Trophoblast cell (in vitro differentiated cells and primary cell): ENCODE data around the gene FOXP4.

Experiments
- DNase-seq, 2 donors: peaks; one replicate each; pipeline ENCODE4 v3.0.0-alpha.2; 2016
- H2AFZ ChIP-seq: 2 replicates; pipeline ENCODE4 v1.6.1; 2013; ENCODE audit warnings: low read length, moderate library complexity, mild to moderate bottlenecking; ENCODE audit not compliant: insufficient read depth, poor library complexity
- H2AK5ac ChIP-seq: 2 replicates; pipeline ENCODE4 v1.6.1; 2013; ENCODE audit warnings: mild to moderate bottlenecking, low read length
- H2BK120ac ChIP-seq: 2 replicates; pipeline ENCODE4 v1.6.1; 2013; ENCODE audit warnings: low read length, mild to moderate bottlenecking, moderate library complexity; ENCODE audit not compliant: insufficient read depth, poor library complexity
- H2BK12ac ChIP-seq: 2 replicates; pipeline ENCODE4 v1.6.1; 2013; ENCODE audit warnings: mild to moderate bottlenecking, low read length, moderate library complexity
- H2BK5ac ChIP-seq: 2 replicates; pipeline ENCODE4 v1.6.1; 2013; ENCODE audit warnings: low read length, low read depth, moderate library complexity, mild to moderate bottlenecking; ENCODE audit not compliant: poor library complexity
- H3K14ac ChIP-seq: 2 replicates; pipeline ENCODE4 v1.6.1; 2013; ENCODE audit warnings: mild to moderate bottlenecking, low read length
- H3K18ac ChIP-seq: 2 replicates; pipeline ENCODE4 v1.6.1; 2013; ENCODE audit warnings: mild to moderate bottlenecking, low read length
- H3K23ac ChIP-seq: 2 replicates; pipeline ENCODE4 v1.6.1; 2013; ENCODE audit warnings: low read length
- H3K27ac ChIP-seq: 2 replicates; pipeline ENCODE4 v1.5.1; 2013; ENCODE audit warnings: low read depth, mild to moderate bottlenecking, inconsistent platforms, low read length, moderate library complexity
- H3K27me3 ChIP-seq: 2 replicates; pipeline ENCODE4 v1.6.1; 2013; ENCODE audit warnings: inconsistent platforms, mild to moderate bottlenecking, low read length, moderate library complexity; ENCODE audit not compliant: insufficient read depth
- H3K36me3 ChIP-seq, 2 experiments: 1 replicate in 1 of 2; 2 replicates in 1 of 2; pipeline ENCODE4 v1.6.1; 2013; ENCODE audit warnings: low read length in 2 of 2, mild to moderate bottlenecking in 2 of 2, moderate library complexity in 1 of 2; ENCODE audit not compliant: insufficient read depth in 2 of 2, control insufficient read depth in 1 of 2
- H3K4ac ChIP-seq: 2 replicates; pipeline ENCODE4 v1.6.1; 2013; ENCODE audit warnings: low read depth, mild to moderate bottlenecking, low read length, moderate library complexity
- H3K4me1 ChIP-seq, 2 experiments: 1 replicate in 1 of 2; 2 replicates in 1 of 2; pipeline ENCODE4 v1.6.1; 2013; ENCODE audit warnings: low read length in 2 of 2, mild to moderate bottlenecking in 2 of 2, moderate library complexity in 1 of 2; ENCODE audit not compliant: insufficient read depth in 2 of 2, control insufficient read depth in 1 of 2
- H3K4me2 ChIP-seq: 2 replicates; pipeline ENCODE4 v1.6.1; 2013; ENCODE audit warnings: inconsistent platforms, mild to moderate bottlenecking, low read length, moderate library complexity
- H3K4me3 ChIP-seq: 2 replicates; pipeline ENCODE4 v1.5.1; 2013; ENCODE audit warnings: mild to moderate bottlenecking, low read depth, low read length, inconsistent platforms
- H3K79me1 ChIP-seq: one replicate; pipeline ENCODE4 v1.6.1; 2013; ENCODE audit warnings: low read length
- H3K79me2 ChIP-seq: 2 replicates; pipeline ENCODE4 v1.6.1; 2013; ENCODE audit warnings: low read length, mild to moderate bottlenecking; ENCODE audit not compliant: control insufficient read depth, insufficient read depth, poor library complexity
- H3K9ac ChIP-seq: 2 replicates; pipeline ENCODE4 v1.6.1; 2013; ENCODE audit warnings: mild to moderate bottlenecking, low read length
- H3K9me3 ChIP-seq: 2 replicates; pipeline ENCODE4 v1.6.1; 2013; ENCODE audit warnings: low read depth, mild to moderate bottlenecking, control low read depth, inconsistent platforms, low read length; ENCODE audit not compliant: insufficient read depth
- H4K12ac ChIP-seq: 2 replicates; pipeline ENCODE4 v1.6.1; 2013; ENCODE audit warnings: low read depth, mild to moderate bottlenecking, low read length, moderate library complexity
- H4K8ac ChIP-seq: 2 replicates; pipeline ENCODE4 v1.6.1; 2013; ENCODE audit warnings: low read depth, mild to moderate bottlenecking, low read length, moderate library complexity
- H4K91ac ChIP-seq: one replicate; pipeline ENCODE4 v1.6.1; 2013; ENCODE audit warnings: low read depth, mild to moderate bottlenecking, low read length, moderate library complexity
- WGBS: extraction: QIAGEN DNeasy Blood & Tissue Kit; methylation state at CpG from one replicate; pipeline ENCODE4 v1.1.7; 2013; ENCODE audit warnings: missing lambda C conversion rate; ENCODE audit not compliant: insufficient read length, insufficient coverage; ENCODE audit errors: extremely low coverage; 5-methylcytosine and 5-hydroxymethylcytosine counted together

Gene FOXP4

DNA sequence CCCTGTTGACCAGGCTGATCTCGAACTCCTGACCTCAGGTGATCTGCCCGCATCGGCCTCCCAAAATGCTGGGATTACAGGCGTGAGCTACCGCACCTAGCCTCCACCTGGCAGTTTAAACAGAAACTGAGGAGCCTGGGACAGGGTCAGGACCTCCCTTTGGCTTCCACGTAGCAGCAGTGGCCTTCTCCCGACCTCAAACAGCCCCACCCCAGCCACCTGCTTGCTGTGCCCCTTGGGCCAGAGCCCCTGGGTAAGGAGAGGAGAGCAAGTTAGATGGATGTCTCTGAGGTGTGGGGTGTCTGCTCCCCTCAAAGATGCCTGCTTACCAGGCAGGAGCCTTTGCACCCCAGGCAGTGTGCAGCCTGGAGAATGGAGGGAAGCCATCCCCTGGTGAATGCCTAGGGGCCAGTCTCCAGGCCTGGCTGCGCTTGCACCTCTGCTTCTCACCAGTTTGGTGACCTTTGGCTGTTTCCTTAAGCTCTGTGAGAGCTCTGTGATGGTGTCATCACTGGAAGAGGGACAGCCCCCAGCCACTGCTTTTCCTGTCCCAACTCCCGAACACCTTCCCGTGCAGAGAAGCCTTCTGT, 50.0 kb downstream of the FOXP4 start:
- Histone ChIP-seq H3K79me2 (no peaks in the 10 kb centered on the region), H3K4me3 (no peak overlapping the region), H3K4me1 (no peaks in the 10 kb centered on the region), H3K27me3 (no peaks in the 10 kb centered on the region), H2AK5ac (no peak overlapping the region), H2BK120ac (no peak overlapping the region), H3K18ac (no peak overlapping the region), H3K14ac (no peak overlapping the region), H2BK5ac (no peak overlapping the region), H3K23ac (no peak overlapping the region), H2BK12ac (no peak overlapping the region), H2AFZ (no peak overlapping the region), H3K27ac (no peak overlapping the region), H4K8ac (no peak overlapping the region), H3K9ac (no peak overlapping the region), H4K12ac (no peak overlapping the region), H3K79me1 (no peaks in the 10 kb centered on the region), H3K4me2 (no peak overlapping the region), H3K4ac (no peak overlapping the region), H3K36me3 (peaks cover 5 to 18% of the 10 kb centered on the region in 2 experiments), H3K9me3 (peaks cover 4% of the 10 kb centered on the region), H4K91ac (no peak overlapping the region)
- DNase-seq = no peak
- no CpG with 5 or more reads among the region's 10 CpGs for whole genome bisulfite sequencing

- H2AK5ac ChIP-seq = no peak overlapping the region
- H4K91ac ChIP-seq = no peak overlapping the region
- H4K12ac ChIP-seq = no peak overlapping the region
These were observed 50.6 kb downstream of the FOXP4 start for GRCh38 chr6:41596807-41597206.

GRCh38 chr6:41597246-41598000, 51.2 kb downstream of the FOXP4 start:
- H3K79me2 ChIP-seq = no peaks in the 10 kb centered on the region
- no peak overlapping the region for H2BK5ac ChIP-seq
- H3K9ac ChIP-seq = no peak overlapping the region
- no peaks in the 10 kb centered on the region for H3K79me1 ChIP-seq
- H3K9me3 ChIP-seq = peaks cover 4% of the 10 kb centered on the region
- H3K4me1 ChIP-seq = no peaks in the 10 kb centered on the region
- no peak overlapping the region for H3K23ac ChIP-seq
- no peak overlapping the region for H3K4ac ChIP-seq
- no peak overlapping the region for H4K91ac ChIP-seq
- no peak overlapping the region for H3K18ac ChIP-seq
- no peak overlapping the region for H3K4me2 ChIP-seq
- H4K8ac ChIP-seq = no peak overlapping the region
- H2AFZ ChIP-seq = no peak overlapping the region
- no peak overlapping the region for H2BK12ac ChIP-seq
- no peak overlapping the region for H3K14ac ChIP-seq
- no peak overlapping the region for H3K4me3 ChIP-seq
- no peak overlapping the region for H2BK120ac ChIP-seq
- DNase-seq = no peak
- H3K27ac ChIP-seq = no peak overlapping the region
- peaks cover 2 to 17% of the 10 kb centered on the region in 2 experiments for H3K36me3 ChIP-seq
- H2AK5ac ChIP-seq = no peak overlapping the region
- no peaks in the 10 kb centered on the region for H3K27me3 ChIP-seq
- H4K12ac ChIP-seq = no peak overlapping the region
- WGBS = no CpG with 5 or more reads among the region's 19 CpGs

More at GRCh38 chr6:41596807-41597206, 50.6 kb downstream of the FOXP4 start:
- H3K4me1 ChIP-seq = no peaks in the 10 kb centered on the region
- WGBS = no CpG with 5 or more reads among the region's 11 CpGs
- no peak overlapping the region for H3K9ac ChIP-seq
- H3K36me3 ChIP-seq = peaks cover 2 to 17% of the 10 kb centered on the region in 2 experiments
- no peaks in the 10 kb centered on the region for H3K79me2 ChIP-seq
- H2BK120ac ChIP-seq = no peak overlapping the region
- H3K4ac ChIP-seq = no peak overlapping the region
- H4K8ac ChIP-seq = no peak overlapping the region
- no peak overlapping the region for H3K4me3 ChIP-seq
- H3K18ac ChIP-seq = no peak overlapping the region
- no peaks in the 10 kb centered on the region for H3K27me3 ChIP-seq
- peaks cover 4% of the 10 kb centered on the region for H3K9me3 ChIP-seq
- H3K23ac ChIP-seq = no peak overlapping the region
- no peak overlapping the region for H3K14ac ChIP-seq
- H2BK12ac ChIP-seq = no peak overlapping the region
- H2AFZ ChIP-seq = no peak overlapping the region
- no peak overlapping the region for H3K4me2 ChIP-seq
- no peak overlapping the region for H2BK5ac ChIP-seq
- no peak for DNase-seq
- H3K27ac ChIP-seq = no peak overlapping the region
- no peaks in the 10 kb centered on the region for H3K79me1 ChIP-seq

- H3K18ac ChIP-seq = no peak overlapping the region
- no peak overlapping the region for H4K12ac ChIP-seq
- H3K27ac ChIP-seq = no peak overlapping the region
- H2BK120ac ChIP-seq = no peak overlapping the region
- WGBS = no CpG with 5 or more reads among the region's 8 CpGs
- peaks cover 2 to 15% of the 10 kb centered on the region in 2 experiments for H3K36me3 ChIP-seq
- no peaks in the 10 kb centered on the region for H3K4me1 ChIP-seq
- no peak overlapping the region for H4K91ac ChIP-seq
- H3K79me2 ChIP-seq = no peaks in the 10 kb centered on the region
- no peak overlapping the region for H2AK5ac ChIP-seq
- H4K8ac ChIP-seq = no peak overlapping the region
- no peak overlapping the region for H3K4me2 ChIP-seq
- no peaks in the 10 kb centered on the region for H3K79me1 ChIP-seq
- no peak for DNase-seq
- H2AFZ ChIP-seq = no peak overlapping the region
- no peak overlapping the region for H3K23ac ChIP-seq
- no peak overlapping the region for H2BK5ac ChIP-seq
- no peak overlapping the region for H2BK12ac ChIP-seq
- peaks cover 2% of the 10 kb centered on the region for H3K9me3 ChIP-seq
- no peak overlapping the region for H3K14ac ChIP-seq
- no peak overlapping the region for H3K4me3 ChIP-seq
- H3K9ac ChIP-seq = no peak overlapping the region
- no peak overlapping the region for H3K4ac ChIP-seq
- no peaks in the 10 kb centered on the region for H3K27me3 ChIP-seq
These were observed 52.5 kb downstream of the FOXP4 start for GRCh38 chr6:41598670-41599014.
